Epithelial cell of proximal tubule (primary cell): Measurements from ENCODE around the gene MUL1. TPM values are rescaled to one million over a fixed set of nuclear protein-coding genes. Genes with fewer than 3 reads are reported as not detected.
A peak's percentile ranks its signal among the peaks of the same experiment; 100 is the strongest.

Experiments used
- DNase-seq: peaks from one replicate; pipeline ENCODE4 v3.0.0-alpha.2; 2011; ENCODE audit warnings: low read depth
- H3K4me3 ChIP-seq: 2 replicates; pipeline ENCODE4 v1.5.1; 2011; ENCODE audit warnings: low read depth, mild to moderate bottlenecking, low read length
- CTCF ChIP-seq: conservative IDR thresholded peaks from 2 replicates; pipeline ENCODE4 v1.5.1; 2012; ENCODE audit warnings: low read depth, mild to moderate bottlenecking, low read length
- total RNA-seq: library from RNA; depleted of rRNA; stranded (reverse); fragments of >200 nt; gene quantifications from 2 replicates; pipeline ENCODE4 v1.2.3, GENCODE V29; 2015

The MUL1 gene
- total RNA-seq, 1 donor from 2014 or later: 24.6 TPM

DNA sequence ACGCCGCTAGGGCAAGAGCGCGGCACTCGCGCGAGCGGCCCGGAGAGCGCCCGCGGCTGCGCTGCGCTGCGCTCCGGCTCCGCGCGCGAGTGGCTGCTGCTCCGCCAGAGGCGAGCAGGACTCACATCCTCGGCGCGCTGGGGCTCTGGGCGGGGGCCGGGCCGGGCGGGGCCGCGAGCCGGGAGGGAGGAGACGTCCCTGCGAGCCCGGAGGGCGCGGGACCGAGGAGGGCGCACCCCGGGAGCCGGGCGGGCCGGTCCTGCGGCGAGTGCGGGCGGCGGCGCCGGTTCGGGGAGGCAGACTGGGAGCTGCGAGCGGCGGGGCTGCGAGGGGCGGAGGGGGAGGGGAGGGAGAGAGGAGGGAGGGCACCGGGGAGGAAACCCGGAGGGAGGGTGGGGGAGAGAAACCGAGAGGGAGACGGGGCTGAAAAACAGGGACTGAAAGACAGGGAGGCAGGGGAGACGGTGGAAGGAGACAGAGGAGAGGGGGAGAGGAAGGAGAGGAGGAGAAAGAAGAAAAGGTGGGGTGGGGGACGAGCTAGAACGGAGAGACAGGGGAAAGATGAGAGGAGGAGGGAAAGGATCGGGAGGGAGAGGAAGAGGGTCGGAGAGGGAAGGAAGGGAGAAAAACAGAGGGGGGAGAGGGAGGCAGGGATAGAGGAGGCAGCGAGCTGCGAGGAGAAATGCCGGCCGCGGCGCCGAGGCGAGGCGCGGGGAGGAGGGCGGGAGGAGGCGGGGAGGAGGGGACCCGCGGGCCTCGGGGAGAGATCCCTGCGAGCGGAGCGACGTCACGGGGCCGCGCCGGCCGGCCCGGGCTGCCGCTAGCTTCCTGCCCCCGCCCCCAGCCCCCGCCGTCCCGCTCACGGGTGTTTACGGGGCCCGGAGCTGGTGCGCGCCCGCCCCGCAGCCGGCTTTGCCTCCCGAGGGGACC is 22.2 kb downstream of the MUL1 start, which contains the start of gene CAMK2N1:
TSS of gene CAMK2N1 (minus strand) at position 684 of the 930 bp plus-strand sequence. CDS start 831 bp downstream, outside the sequence.
- DNase-seq: no peak
- TF ChIP-seq CTCF: no peak
- H3K4me3 ChIP-seq: peak within 1 kb of the TSS; percentile 97

GRCh38 chr1:20484519-20485462 is 23.2 kb downstream of the MUL1 start:
- DNase-seq: no peak
- no peak for TF ChIP-seq CTCF
- H3K4me3 ChIP-seq: peak overlapping the region; percentile 97

DNA sequence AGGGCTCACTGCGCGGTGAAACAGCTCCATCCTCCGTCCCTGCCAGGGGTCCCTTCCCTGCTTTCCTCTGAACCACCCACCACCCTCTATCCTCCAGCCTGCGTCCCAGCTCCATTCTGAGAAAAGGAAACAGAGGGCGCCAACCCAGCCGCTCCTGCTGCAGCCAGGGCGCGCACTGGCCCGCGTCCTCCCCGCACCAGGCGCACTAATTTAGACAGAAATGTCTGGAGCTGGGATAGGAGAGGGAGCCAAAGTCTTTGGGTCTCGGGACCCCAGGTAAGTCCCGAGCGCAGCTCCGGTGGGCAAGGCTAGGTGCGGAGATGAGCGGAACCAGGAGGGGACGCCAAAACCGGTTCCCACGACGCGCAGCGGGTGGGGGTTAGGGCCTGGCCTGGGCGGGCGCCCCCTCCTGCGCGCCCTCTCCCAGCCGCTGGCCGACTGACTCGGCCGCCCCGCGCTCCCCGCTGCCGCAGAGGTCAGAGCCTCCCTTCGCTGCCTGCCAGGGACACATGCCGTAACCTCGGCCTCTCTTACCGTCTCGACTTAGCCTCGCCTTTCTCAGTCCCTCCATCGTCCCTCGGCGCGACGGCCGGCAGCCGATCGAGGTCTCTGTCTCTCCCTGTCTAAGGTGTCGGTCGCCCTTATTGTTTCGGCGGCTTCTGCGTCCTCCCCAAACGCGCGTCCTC is 24.0 kb downstream of the MUL1 start:
- no peak for DNase-seq
- no peak for TF ChIP-seq CTCF
- H3K4me3 ChIP-seq: peak overlapping the region; percentile 97

- peak overlapping the region; percentile 97 for H3K4me3 ChIP-seq
- DNase-seq: no peak
- no peak for TF ChIP-seq CTCF
Measured at GRCh38 chr1:20483098-20483832, 24.7 kb downstream of the MUL1 start.

DNA sequence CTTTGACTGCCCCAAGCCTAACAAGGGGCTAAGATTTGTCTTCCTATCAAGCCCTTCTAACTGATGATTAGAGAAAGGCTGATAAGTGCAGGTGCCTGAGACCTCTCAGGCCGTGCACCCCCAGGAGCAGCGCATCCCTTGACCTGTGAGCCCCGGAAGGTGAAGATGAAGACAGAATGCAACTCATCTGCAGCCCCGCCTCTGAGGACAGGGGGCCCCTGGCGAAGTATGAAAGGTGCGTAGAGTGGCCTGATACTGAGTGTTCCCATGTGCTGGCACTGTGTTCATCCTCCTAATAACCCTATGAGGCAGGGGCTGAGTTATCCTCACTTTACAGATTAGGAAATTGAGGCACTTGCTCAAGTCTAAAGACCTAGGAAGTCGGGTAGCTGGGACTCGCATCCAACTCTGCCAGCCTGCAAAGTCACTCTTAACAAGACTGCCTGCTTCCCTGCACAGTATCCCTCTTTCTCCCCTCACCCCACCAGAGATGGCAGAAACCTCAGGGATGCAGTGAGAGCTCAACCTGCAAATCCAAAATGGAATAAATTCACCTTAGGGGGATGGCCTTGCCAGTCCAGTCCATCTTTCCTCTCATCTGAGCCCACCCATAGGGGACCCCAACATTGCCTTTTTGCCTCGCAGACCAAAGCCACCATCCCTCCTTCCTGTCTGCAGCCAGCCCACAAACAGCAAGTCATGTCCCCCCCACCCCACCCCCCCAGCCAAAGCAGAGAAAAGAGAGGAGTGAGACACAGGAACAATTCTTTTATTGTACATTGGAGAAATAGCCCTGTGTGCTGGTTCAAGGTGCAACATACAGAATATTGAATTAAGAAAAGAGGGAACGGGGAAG is 26.1 kb downstream of the MUL1 start:
- DNase-seq: no peak
- TF ChIP-seq CTCF: no peak
- H3K4me3 ChIP-seq: peak overlapping the region; percentile 5
